NCI-H2171 treated with DMSO at 0.1 percent for 48 hours (cell line): ENCODE measurements around the gene PALD1.
"Not testable (repeated sequence)": the region's sequence is repeated elsewhere in the genome, so short reads cannot be mapped to it uniquely, and the experiment has no call there.

Experiments used
- DNase-seq: peaks from one replicate; lab custom pipeline; 2025; lab: John Stamatoyannopoulos, UW

Gene PALD1

DNA sequence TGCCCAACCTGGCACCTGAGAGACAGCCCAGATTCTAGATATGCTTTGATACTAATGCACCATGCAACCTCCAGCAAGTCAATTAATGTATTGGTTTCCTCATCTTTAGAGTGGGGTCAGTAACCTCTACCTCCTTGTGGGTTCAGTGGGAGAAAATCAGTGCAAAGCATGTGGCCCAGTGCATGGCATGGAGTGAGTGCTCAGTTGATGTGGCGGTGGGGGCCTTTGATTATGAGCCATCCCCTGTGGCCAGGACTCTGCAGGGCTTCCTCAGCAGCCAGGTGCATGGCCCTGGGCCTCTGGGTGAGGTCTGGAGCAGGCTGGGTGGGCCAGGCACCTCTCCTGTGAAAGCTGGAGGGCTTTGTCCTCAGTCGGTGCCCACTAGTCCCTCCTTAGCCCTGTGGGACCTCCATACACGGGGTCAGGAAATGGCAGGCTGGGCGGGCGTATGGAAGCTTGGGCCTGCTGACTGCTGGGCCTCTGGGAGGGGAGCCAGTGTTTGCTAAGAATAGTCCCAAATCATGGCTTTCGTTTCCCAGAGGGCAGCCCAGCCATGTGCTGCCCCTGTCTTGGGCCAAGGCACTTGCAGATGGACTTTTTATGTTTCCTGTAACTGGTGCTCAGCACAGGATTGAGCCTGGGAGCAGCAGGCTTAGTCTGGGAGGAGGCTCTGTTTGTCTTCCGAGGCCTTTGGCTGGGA is 3.4 kb downstream of the PALD1 start:
- DNase-seq = no peak

DNA sequence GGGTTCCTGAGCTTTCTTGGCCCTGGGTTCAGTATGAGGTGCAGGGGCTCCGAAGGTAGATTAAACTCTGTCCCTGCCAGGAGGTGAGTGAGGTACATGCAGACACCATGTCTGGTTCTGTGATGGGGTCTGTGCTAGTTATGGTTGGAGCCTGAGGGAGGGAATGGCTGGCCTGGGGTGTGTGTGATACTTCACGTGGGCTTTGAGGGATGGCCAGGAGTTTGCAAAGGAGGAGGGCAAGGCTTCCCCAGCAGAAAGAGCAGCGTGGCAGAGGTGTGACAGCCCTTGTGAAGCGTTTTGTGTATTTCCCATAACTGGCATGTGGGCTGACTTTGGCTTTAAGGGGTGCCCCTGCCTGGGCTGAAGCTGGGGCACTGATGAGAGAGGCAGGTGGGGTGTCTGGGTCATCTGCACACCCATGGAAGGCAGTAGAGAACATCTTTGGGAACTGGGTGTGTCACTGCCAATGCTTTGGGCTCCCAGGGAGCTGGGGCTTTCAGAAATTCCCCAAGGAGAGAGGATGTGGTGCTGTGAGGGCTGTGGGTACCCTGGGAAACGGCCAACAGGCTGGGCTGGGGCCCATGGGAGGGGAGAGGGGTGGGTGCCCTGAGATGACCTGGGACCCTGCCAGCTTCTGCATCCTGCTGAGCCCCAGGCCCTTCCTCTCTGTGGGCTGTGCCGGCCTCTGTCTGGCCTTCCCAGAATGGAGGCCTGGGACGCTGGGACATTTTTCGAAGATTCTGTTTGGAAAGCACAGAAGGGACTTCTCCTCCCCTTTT is 4.6 kb downstream of the PALD1 start:
- no peak for DNase-seq

DNA sequence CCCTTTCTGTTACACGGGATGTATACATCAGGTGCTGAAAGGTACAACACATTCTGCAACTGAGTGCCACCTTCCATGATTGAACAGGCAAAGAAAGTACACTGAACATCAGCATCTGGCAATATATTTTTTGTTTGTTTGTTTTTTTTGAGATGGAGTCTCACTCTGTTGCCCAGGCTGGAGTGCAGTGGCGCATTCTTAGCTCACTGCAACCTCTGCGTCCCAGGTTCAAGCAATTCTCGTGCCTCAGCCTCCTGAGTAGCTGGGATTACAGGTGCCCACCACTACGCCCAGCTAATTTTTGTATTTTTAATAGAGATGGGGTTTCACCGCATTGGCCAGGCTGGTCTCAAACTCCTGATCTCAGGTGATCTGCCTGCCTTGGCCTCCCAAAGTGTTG is 5.3 kb downstream of the PALD1 start:
- DNase-seq = not testable (repeated sequence)

DNA sequence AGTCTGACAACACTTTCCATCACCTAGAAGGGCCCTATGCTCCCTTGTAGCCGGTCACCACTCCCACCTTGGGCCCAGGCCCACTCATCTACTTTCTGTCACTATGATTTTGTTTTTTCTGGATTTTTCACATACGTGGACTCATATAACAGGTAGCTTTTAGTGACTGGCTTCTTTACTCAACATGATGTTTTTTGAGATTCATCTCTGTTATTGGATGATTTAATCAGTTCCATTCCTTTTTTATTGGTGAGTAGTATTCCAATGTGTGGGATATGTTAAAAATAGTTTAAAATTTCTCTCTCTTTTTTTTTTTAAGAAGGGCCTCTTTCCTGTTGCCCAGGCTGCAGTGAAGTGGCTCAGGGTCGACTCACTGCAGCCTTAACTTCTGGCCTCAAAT is 9.3 kb downstream of the PALD1 start:
- no peak for DNase-seq

DNA sequence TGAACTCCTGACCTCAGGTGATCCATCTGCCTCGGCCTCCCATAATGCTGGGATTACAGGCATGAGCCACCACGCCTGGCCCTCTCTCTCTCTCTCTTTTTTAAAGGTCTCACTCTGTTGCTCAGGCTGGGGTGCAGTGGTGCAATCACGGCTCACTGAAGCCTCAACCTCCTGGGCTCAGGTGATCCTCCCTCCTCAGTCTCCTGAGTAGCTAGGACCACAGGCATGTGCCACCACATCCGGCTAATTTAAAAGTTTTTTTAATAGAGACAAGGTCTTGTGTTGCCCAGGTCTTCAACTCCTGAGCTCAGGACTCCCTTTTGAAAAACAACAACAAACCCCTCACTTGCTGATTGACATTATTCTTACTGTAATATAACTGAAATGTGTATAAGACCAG is 11.6 kb downstream of the PALD1 start:
- DNase-seq = no peak

DNA sequence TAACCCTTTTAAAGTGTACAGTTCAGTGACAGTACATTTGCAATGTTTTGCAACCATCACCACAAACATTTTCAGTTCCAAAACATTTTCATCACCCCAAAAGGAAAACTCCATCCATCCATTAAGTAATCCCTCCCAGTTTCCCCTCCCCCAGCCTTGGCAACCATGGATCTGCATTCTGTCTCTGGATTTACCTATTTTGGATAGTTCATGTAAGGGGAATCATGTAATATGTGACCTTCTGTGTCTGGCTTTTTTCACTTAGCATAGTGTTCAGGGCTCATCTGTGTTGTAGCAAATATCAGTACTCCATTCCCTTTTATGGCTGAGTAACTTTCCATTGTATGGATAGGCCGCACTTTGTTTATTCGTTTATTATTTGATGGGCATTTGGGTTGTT is 13.0 kb downstream of the PALD1 start:
- no peak for DNase-seq

DNA sequence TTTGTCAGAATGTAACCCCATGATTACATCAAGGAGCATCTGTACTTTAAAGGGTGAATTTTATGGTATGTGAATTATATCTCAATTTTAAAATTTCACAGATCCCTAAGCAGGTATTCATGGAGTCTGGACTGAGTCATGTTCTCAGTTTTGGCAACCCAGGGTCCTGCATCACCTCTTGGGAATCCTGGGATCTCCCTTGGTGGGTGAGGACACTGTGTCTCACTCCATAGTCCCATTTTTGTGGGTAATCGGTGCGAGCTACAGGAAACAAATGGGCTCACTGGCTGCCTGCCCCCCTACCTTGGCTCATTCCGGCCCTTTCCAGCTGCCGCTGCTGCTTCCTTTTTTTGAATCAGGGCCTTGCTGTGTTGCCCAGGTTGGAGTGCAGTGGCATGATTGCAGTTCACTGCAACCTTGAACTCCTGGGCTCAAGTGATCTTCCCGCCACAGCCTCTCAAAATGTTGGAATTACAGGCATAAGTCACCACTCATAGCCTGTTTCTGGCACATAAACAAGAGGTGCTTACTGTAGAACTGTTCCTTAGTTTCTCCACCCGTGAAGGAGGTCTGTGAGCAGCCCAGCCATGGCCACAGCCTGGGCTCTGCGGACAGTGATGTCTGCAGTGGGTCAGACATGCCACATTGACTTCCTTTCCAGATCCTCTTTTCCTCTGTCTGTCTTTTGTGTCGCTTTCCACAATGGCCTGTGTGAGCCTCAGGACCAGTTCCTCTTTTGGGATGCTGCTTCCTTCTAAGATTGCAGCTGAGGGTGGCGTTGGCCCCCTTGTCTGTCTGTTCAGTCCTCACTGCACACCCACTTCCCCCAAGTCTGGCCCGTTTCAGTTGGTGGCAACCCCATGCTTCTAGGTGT is 14.5 kb downstream of the PALD1 start:
- DNase-seq = no peak

DNA sequence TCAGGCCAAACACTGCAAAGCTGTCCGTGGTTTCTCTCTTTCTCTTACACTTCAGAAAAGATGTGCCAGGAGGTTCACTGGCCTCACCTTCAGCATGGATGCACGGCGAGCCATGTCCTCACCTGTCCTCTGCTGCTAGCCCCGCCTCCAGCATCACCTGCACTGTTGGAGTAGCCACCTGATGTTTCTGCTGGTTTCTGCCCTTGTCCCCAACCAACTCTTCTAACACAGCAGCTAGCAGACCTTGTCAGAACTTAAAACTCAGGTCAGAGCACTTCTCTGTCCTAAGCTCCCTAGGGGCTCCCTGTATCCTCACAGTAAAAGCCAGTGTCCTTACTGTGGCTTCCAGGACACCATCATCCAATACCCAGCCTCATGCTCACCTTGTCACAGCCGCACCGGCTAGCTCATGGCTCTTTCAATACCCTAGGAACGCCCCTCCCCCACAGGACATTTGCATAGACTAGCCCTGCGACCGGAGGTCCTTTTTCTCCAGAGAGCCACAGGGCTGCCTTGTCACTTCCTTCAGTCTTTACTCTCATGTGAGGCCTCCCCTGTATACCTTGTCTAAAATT is 15.2 kb downstream of the PALD1 start:
- DNase-seq = no peak

DNA sequence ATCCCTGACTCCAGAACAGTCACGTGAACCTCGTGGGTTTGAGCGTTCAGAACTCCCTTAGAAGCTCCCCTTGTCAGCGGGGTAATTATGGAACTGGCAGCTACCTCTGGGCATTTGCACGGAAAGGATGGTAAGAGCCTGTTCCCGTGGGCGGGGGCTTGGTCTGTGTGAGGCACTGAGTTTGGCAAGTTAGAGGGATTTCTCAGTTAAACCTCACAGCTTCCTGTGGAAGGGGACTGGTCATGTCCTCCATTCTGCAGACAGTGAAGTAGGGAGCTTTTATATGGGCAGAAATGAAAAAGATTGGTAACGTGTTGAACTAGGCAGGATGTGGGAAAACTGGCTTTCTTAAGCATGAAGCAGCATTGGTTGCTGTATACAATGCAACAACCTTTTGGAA is 16.0 kb downstream of the PALD1 start:
- DNase-seq = no peak

DNA sequence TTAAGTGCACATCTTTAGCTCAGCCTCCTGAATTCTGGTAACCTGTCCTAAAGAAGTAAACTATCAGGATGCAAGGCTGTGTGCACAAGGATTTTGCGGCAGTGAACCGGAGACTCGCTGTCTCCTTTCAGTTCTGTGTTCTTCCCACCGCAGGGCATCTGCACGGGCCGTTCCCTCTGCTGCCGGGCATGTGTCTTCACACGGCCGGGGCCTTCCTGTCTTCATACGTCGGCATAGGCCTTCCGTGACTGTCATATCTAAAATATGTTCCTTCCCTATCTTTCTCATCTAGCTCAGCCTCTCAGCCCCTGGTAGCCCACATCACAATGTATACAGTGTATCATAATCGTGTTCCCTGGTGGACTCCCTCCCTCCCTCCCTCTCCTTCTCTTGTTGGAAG is 16.4 kb downstream of the PALD1 start:
- DNase-seq = no peak

DNA sequence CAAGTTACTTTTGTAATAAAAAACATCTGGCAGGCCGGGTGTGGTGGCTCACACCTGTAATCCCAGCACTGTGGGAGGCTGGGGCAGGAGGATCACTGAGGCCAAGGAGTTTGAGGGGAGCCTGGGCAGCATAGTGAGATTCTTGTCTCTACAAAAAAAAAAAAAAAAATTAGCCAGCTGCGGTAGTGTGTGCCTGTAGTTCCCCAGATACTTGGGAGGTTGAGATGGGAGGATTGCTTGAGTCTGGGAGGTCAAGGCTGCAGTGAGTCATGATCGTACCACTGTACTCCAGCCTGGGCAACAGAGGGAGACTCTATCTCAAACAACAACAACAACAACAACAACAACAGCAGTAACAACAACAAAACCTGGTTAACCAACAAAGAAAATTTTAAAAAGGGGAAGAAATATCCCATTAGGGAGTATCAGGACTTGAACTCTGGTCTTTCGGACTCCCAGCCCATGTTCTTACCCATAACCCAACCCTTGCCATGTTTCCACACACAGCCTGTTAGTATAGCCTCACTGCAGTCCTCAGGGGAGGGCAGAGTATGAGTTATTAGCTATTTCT is 17.2 kb downstream of the PALD1 start:
- no peak for DNase-seq

DNA sequence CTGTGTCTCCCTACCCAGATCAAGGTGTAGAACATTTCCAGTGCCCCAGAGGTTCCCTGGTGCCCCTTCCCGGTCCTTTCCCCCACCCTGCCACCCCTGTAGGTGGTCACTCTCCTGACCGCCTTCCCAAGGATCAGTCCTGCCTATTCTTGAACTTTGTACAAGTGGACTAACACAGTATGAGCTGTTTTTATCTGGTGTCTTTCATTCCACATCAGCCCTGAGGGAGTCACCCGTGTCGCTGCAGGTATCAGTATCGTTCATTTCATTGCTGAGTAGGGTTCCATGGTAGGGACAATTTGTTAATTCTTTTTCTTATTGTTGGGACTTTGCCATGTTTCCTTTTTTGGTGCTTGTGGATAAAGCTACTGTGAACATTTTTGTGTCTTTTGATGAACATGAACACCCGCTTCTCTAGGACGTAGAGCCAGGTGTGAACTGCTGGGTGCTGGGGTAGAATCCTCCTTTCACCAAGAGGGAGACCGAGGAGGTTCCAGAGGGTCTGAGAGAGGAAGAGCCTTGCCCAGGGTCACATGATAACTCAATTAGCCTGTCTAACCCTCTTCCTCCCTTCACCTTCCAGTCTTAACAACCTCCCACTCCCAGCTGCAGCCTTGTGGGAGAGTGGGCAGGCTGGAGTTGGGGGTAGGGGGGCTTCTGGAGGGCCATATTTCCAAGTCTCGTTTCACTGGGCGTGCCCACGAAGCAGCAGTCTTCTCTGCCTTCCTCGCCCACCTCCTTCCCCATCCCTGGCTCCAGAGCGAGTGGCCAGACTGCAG is 18.0 kb downstream of the PALD1 start:
- no peak for DNase-seq

DNA sequence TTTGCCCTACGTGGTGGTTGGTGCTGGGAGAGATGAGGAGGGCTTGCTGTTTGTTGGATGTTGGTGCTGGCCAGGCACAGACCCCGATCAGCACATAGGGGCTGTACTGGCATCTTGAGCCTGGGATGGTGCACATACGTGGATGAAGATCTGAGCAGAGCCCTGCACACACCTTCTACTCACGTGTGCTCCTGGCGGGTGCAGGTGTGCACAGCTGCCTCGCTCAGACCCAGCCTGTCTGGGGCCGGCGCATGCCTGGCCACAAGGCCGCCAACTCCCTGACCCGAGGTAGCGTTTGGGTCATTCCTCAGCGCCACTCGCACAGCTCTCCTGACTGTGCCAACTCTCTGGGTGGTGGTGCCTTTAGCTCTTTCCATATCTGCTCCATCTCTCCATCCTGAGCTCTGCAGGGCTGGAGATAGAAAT is 18.6 kb downstream of the PALD1 start:
- DNase-seq = no peak

DNA sequence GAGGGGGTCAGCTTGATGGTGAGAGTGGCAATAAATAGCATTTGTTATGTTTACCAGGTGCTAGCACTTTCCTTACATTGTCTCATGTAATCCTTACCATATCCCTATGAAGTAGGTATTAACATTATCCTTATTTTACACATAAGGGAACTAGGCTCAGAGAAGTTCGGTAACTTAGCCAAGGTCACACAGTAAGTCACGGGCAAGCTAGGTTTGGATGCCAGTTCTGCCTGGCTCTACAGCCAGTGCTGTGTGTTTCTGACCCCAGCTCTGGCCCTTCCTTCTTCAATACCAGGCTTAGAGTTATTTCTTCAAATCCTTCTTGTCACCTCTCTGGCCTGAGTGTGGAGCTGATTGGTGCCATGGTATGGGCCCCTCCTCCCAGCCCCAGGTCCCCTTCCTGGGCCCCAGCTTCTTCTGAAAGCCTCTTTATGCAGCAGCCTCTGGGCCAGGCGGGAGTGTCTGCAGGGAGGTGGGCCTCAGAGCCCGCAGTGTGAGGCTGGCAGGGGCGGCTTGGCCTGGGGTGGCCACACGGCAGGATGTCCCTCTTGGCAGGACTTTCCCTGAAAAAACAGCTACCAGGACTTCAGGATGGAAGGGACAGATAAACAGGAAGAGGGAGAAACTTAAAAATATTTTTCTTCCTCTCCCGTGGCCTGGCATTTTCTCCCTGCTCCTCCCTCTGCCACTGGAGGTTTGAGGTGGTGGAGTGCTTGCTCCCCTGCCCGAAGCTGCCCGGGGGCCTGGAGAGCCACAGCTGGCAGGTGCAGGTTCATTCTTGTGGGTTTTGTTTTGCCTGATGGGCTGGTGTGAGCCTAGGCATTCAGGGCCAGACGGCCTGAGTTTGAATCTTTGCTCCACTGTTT is 20.6 kb downstream of the PALD1 start:
- DNase-seq = no peak

DNA sequence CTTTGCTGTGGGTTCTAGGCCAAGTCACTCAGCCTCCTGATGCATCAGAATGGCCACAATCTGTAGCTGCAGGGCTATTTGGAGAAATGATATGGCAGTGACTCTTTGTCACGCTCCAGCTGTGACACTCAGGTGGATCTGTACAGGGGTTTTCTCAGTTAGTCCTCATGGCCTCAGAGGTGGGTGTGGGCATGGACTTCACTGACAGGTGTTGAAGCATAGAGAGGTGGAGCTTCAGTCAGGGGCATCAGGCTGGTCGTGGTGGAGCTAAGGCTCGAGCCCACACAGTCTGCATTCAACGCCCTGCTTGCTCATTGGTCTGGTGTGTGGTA is 21.2 kb downstream of the PALD1 start:
- no peak for DNase-seq

DNA sequence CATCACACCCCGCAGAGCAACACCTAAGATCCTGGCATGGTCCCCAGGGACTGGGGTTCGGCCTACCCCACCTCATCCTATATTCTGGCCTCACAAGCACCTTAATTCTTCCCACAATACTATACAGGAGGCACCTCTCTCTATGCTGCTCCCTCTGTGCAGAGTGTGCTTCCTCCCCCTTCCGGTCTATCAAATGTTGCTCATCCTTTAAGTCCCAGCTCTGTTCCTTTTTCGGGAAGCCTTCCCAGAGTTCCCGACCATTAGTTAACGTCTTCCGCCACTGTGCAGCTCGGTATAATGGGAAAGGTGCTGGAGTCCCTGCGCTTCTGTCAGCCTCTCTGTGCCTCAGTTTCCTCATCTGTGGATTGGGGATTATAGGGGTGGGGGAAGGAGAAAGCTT is 21.8 kb downstream of the PALD1 start:
- no peak for DNase-seq

DNA sequence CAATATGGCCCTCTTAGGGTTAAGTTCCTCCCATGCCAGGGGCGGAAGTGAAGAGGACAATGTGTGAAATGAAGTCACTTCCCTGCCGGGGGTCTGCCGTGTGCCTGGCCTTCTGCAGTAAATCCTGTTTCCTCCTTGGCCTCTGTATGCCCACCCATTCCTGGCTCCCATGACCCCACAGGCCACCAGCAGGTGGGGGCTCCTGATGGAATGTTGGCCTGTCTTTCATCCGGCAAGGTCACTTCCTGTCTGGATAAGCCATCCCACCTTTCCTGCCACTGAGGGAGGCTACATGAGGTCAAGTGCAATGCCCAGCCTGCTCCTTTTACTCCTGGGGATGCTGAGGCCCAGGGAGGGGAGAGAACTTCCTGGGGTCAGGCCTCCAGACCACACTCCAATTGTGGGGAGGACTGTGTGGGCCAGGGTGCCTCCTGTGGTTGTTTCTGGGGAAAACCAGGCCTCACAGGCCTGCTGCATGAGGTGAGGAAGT is 22.3 kb downstream of the PALD1 start:
- DNase-seq = no peak

DNA sequence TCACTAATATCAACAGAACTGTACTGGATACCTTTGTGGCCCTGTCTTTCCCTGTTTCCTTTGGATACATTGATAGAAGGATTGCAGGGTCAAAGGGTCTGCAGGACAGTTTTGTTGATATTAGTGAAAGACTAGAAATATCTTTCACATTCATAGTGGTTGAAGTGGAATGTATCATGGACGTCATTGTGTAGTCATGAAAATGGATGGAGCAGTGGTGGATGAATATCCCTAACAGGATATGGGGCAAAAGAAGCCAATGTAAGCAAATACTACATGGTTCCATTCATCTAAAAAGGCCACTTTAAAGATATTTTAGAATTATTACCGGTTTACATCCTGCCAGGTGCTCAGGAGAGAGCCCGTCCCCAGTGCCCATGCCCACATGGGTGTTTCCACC is 23.8 kb downstream of the PALD1 start:
- no peak for DNase-seq

DNA sequence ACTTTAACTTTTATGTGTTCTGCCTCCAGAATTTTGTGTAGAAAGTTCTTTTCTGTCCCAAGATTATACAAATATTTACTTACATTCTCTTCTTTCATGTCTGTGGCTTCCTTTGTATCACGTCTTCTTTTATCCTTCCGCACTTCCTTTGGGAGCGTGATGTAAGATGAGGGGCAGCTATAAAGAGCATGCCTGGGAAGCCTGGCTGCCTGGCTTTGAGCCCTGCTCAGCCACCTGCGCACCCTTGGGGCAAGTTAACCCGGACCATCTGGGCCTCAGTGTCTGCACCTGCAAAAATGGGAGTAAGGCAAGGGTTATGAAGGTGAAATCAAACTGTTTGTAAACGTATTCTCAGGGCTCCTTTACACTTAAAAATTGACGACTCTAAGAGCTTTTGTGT is 25.2 kb downstream of the PALD1 start:
- DNase-seq = peak; percentile 72
